ENCODE results near the gene GLRA3.

Gene GLRA3

GRCh38 chr4:174590336-174590735 is 238.7 kb downstream of the GLRA3 start:
- TF ChIP-seq ZFX (IDR thresholded peaks at IDR 0.05) = no peak
- no peak for TF ChIP-seq CTCF (conservative IDR thresholded peaks at IDR 0.05)
- no peak overlapping the region for H3K27ac ChIP-seq
